ENCODE data around the gene C2CD5.

C2CD5 gene

DNA sequence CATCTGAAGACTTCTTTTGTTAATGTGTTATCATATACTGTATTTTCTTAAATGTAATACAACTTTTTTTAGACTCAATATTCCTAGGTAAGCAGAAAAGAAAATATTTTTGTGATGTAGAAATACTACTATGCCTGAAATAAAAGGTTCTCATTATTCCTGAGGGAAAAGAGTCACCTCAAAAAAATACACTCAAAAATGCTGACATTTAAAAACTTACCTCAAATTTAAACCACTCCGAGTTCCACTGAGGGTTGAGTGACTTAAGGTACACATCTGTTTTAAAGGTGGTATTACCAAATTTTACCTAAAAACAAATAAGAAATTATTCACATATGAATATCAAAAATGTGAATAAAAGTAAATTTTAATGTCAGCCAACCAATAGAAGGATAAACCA, 9.3 kb downstream of the C2CD5 start:
- Histone ChIP-seq H3K9ac (ENCODE audit: low read length) (no peak overlapping the region), H3K4me1 (ENCODE audit: low read length) (peaks cover 9% of the 10 kb centered on the region), H3K27ac (ENCODE audit: low read length) (no peak overlapping the region), H3K4me2 (ENCODE audit: low read length) (no peak overlapping the region), H3K36me3 (replicated peaks; ENCODE audit: low read depth, low read length) (peaks cover 22% of the 10 kb centered on the region), H2AFZ (ENCODE audit: low read depth, low read length) (no peak overlapping the region), H3K79me2 (ENCODE audit: low read length) (no peaks in the 10 kb centered on the region), H3K27me3 (ENCODE audit: low read depth, low read length) (no peaks in the 10 kb centered on the region), H3K9me3 (ENCODE audit: insufficient read depth, low read length) (no peaks in the 10 kb centered on the region), H3K4me3 (ENCODE audit: low read length) (no peak overlapping the region), H4K20me1 (ENCODE audit: insufficient read depth, low read length) (no peaks in the 10 kb centered on the region)
- no peak for TF ChIP-seq EZH2phosphoT487 (IDR thresholded peaks at IDR 0.05; ENCODE audit: low read depth)
- TF ChIP-seq, protein P1, sequence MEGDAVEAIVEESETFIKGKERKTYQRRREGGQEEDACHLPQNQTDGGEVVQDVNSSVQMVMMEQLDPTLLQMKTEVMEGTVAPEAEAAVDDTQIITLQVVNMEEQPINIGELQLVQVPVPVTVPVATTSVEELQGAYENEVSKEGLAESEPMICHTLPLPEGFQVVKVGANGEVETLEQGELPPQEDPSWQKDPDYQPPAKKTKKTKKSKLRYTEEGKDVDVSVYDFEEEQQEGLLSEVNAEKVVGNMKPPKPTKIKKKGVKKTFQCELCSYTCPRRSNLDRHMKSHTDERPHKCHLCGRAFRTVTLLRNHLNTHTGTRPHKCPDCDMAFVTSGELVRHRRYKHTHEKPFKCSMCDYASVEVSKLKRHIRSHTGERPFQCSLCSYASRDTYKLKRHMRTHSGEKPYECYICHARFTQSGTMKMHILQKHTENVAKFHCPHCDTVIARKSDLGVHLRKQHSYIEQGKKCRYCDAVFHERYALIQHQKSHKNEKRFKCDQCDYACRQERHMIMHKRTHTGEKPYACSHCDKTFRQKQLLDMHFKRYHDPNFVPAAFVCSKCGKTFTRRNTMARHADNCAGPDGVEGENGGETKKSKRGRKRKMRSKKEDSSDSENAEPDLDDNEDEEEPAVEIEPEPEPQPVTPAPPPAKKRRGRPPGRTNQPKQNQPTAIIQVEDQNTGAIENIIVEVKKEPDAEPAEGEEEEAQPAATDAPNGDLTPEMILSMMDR (IDR thresholded peaks at IDR 0.05; ENCODE audit: low read depth, low read length) = no peak

GRCh38 chr12:22533155-22533554, 11.2 kb downstream of the C2CD5 start:
- no peak overlapping the region for H3K4me3 ChIP-seq (ENCODE audit: low read length)
- H3K4me1 ChIP-seq (ENCODE audit: low read length) = no peaks in the 10 kb centered on the region

GRCh38 chr12:22532317-22532716, 12.0 kb downstream of the C2CD5 start:
- Histone ChIP-seq H3K4me1 (ENCODE audit: low read length) (no peaks in the 10 kb centered on the region), H3K27ac (ENCODE audit: low read length) (no peak overlapping the region)
- TF ChIP-seq EZH2phosphoT487 (IDR thresholded peaks at IDR 0.05; ENCODE audit: low read depth) = no peak
- TF ChIP-seq, protein P1 (IDR thresholded peaks at IDR 0.05; ENCODE audit: low read depth, low read length) = no peak

More at GRCh38 chr12:22533155-22533554, 11.2 kb downstream of the C2CD5 start:
- no peak overlapping the region for H2AFZ ChIP-seq (ENCODE audit: low read depth, low read length)
- no peak for TF ChIP-seq EZH2phosphoT487 (IDR thresholded peaks at IDR 0.05; ENCODE audit: low read depth)
- TF ChIP-seq, protein P1 (IDR thresholded peaks at IDR 0.05; ENCODE audit: low read depth, low read length) = no peak
- no peak overlapping the region for H3K4me2 ChIP-seq (ENCODE audit: low read length)
- H3K79me2 ChIP-seq (ENCODE audit: low read length) = no peaks in the 10 kb centered on the region
- no peaks in the 10 kb centered on the region for H3K9me3 ChIP-seq (ENCODE audit: insufficient read depth, low read length)
- no peaks in the 10 kb centered on the region for H4K20me1 ChIP-seq (ENCODE audit: insufficient read depth, low read length)
- no peak overlapping the region for H3K27ac ChIP-seq (ENCODE audit: low read length)
- H3K36me3 ChIP-seq (replicated peaks; ENCODE audit: low read depth, low read length) = peaks cover 17% of the 10 kb centered on the region
- H3K27me3 ChIP-seq (ENCODE audit: low read depth, low read length) = no peaks in the 10 kb centered on the region
- H3K9ac ChIP-seq (ENCODE audit: low read length) = no peak overlapping the region

GRCh38 chr12:22531205-22531604, 13.1 kb downstream of the C2CD5 start:
- peaks cover 17% of the 10 kb centered on the region for H3K36me3 ChIP-seq (replicated peaks; ENCODE audit: low read depth, low read length)
- no peak overlapping the region for H3K4me3 ChIP-seq (ENCODE audit: low read length)
- TF ChIP-seq EZH2phosphoT487 (IDR thresholded peaks at IDR 0.05; ENCODE audit: low read depth) = no peak
- TF ChIP-seq, protein P1 (IDR thresholded peaks at IDR 0.05; ENCODE audit: low read depth, low read length) = no peak

More at GRCh38 chr12:22532317-22532716, 12.0 kb downstream of the C2CD5 start:
- H3K36me3 ChIP-seq (replicated peaks; ENCODE audit: low read depth, low read length) = peaks cover 17% of the 10 kb centered on the region
- H3K9me3 ChIP-seq (ENCODE audit: insufficient read depth, low read length) = no peaks in the 10 kb centered on the region
- no peak overlapping the region for H3K9ac ChIP-seq (ENCODE audit: low read length)
- no peaks in the 10 kb centered on the region for H3K27me3 ChIP-seq (ENCODE audit: low read depth, low read length)
- no peaks in the 10 kb centered on the region for H3K79me2 ChIP-seq (ENCODE audit: low read length)
- no peaks in the 10 kb centered on the region for H4K20me1 ChIP-seq (ENCODE audit: insufficient read depth, low read length)
- H2AFZ ChIP-seq (ENCODE audit: low read depth, low read length) = no peak overlapping the region
- no peak overlapping the region for H3K4me2 ChIP-seq (ENCODE audit: low read length)
- H3K4me3 ChIP-seq (ENCODE audit: low read length) = no peak overlapping the region

More at GRCh38 chr12:22531205-22531604, 13.1 kb downstream of the C2CD5 start:
- Histone ChIP-seq H3K27me3 (ENCODE audit: low read depth, low read length) (no peaks in the 10 kb centered on the region), H4K20me1 (ENCODE audit: insufficient read depth, low read length) (no peaks in the 10 kb centered on the region), H3K4me2 (ENCODE audit: low read length) (no peak overlapping the region), H3K79me2 (ENCODE audit: low read length) (no peaks in the 10 kb centered on the region), H3K4me1 (ENCODE audit: low read length) (no peaks in the 10 kb centered on the region), H3K9ac (ENCODE audit: low read length) (no peak overlapping the region), H2AFZ (ENCODE audit: low read depth, low read length) (no peak overlapping the region), H3K27ac (ENCODE audit: low read length) (no peak overlapping the region), H3K9me3 (ENCODE audit: insufficient read depth, low read length) (no peaks in the 10 kb centered on the region)

Measured in OCI-LY3 (cell line).